ENCODE measurements around the gene SAMD3.

The SAMD3 gene

GRCh38 chr6:130229645-130230044 is 6.9 kb upstream of the SAMD3 start:
- Histone ChIP-seq H3K4me1 (ENCODE audit: insufficient read depth, low read length) (no peaks in the 10 kb centered on the region), H3K27me3 (ENCODE audit: insufficient read depth, low read length, poor library complexity) (peaks cover 2% of the 10 kb centered on the region), H3K9me3 (ENCODE audit: insufficient read depth, low read length, severe bottlenecking) (no peaks in the 10 kb centered on the region), H3K9ac (ENCODE audit: low read depth, low read length) (no peak overlapping the region), H2AFZ (ENCODE audit: low read depth, low read length) (no peak overlapping the region), H3K79me2 (ENCODE audit: insufficient read depth, low read length) (no peaks in the 10 kb centered on the region), H3K36me3 (ENCODE audit: insufficient read depth, low read length) (no peaks in the 10 kb centered on the region), H3K27ac (ENCODE audit: low read length) (no peak overlapping the region), H3K4me2 (ENCODE audit: insufficient read depth, low read length) (no peak overlapping the region), H4K20me1 (ENCODE audit: insufficient read depth, low read length) (no peaks in the 10 kb centered on the region), H3K4me3 (ENCODE audit: low read depth in 1 of 2, low read length in 2 of 2) (no peak overlapping the region)
- DNase-seq = no peak
- no peak for ATAC-seq (ENCODE audit: insufficient read depth, low read depth)
- TF ChIP-seq CTCF (IDR thresholded peaks at IDR 0.05; ENCODE audit: borderline replicate concordance, extremely low read depth, low read length, poor library complexity, severe bottlenecking) (no peak), EZH2 (IDR thresholded peaks at IDR 0.05; ENCODE audit: borderline replicate concordance, low read depth, low read length, severe bottlenecking) (no peak)

- Histone ChIP-seq H3K27me3 (ENCODE audit: insufficient read depth, low read length, poor library complexity) (no peaks in the 10 kb centered on the region), H3K4me1 (ENCODE audit: insufficient read depth, low read length) (no peaks in the 10 kb centered on the region), H3K9ac (ENCODE audit: low read depth, low read length) (no peak overlapping the region), H3K79me2 (ENCODE audit: insufficient read depth, low read length) (no peaks in the 10 kb centered on the region), H3K36me3 (ENCODE audit: insufficient read depth, low read length) (no peaks in the 10 kb centered on the region), H3K27ac (ENCODE audit: low read length) (no peak overlapping the region), H2AFZ (ENCODE audit: low read depth, low read length) (no peak overlapping the region), H3K4me2 (ENCODE audit: insufficient read depth, low read length) (no peak overlapping the region), H3K9me3 (ENCODE audit: insufficient read depth, low read length, severe bottlenecking) (no peaks in the 10 kb centered on the region), H4K20me1 (ENCODE audit: insufficient read depth, low read length) (no peaks in the 10 kb centered on the region), H3K4me3 (ENCODE audit: low read depth in 1 of 2, low read length in 2 of 2) (no peak overlapping the region)
- no peak for DNase-seq
- no peak for TF ChIP-seq CTCF (IDR thresholded peaks at IDR 0.05; ENCODE audit: borderline replicate concordance, extremely low read depth, low read length, poor library complexity, severe bottlenecking)
- TF ChIP-seq EZH2 (IDR thresholded peaks at IDR 0.05; ENCODE audit: borderline replicate concordance, low read depth, low read length, severe bottlenecking) = no peak
- 0 out of 3 replicates have a peak, but pooled peaks have one; percentile 14 for ATAC-seq (ENCODE audit: insufficient read depth, low read depth)
These were observed 757 bp upstream of the SAMD3 start for GRCh38 chr6:130223508-130223907.

GRCh38 chr6:130218134-130218533 is 4.6 kb downstream of the SAMD3 start:
- Histone ChIP-seq H3K27me3 (ENCODE audit: insufficient read depth, low read length, poor library complexity) (no peaks in the 10 kb centered on the region), H3K79me2 (ENCODE audit: insufficient read depth, low read length) (no peaks in the 10 kb centered on the region), H4K20me1 (ENCODE audit: insufficient read depth, low read length) (no peaks in the 10 kb centered on the region), H2AFZ (ENCODE audit: low read depth, low read length) (no peak overlapping the region), H3K9ac (ENCODE audit: low read depth, low read length) (no peak overlapping the region), H3K4me1 (ENCODE audit: insufficient read depth, low read length) (0 out of 2 replicates have a peak, but pooled peaks cover 4% of the 10 kb centered on the region), H3K4me3 (ENCODE audit: low read depth in 1 of 2, low read length in 2 of 2) (no peak overlapping the region), H3K36me3 (ENCODE audit: insufficient read depth, low read length) (no peaks in the 10 kb centered on the region), H3K9me3 (ENCODE audit: insufficient read depth, low read length, severe bottlenecking) (no peaks in the 10 kb centered on the region), H3K27ac (ENCODE audit: low read length) (no peak overlapping the region), H3K4me2 (ENCODE audit: insufficient read depth, low read length) (no peak overlapping the region)
- TF ChIP-seq CTCF (IDR thresholded peaks at IDR 0.05; ENCODE audit: borderline replicate concordance, extremely low read depth, low read length, poor library complexity, severe bottlenecking) (no peak), EZH2 (IDR thresholded peaks at IDR 0.05; ENCODE audit: borderline replicate concordance, low read depth, low read length, severe bottlenecking) (no peak)
- DNase-seq = no peak
- ATAC-seq (ENCODE audit: insufficient read depth, low read depth) = no peak

GRCh38 chr6:130216620-130217019 is 6.1 kb downstream of the SAMD3 start:
- H3K9me3 ChIP-seq (ENCODE audit: insufficient read depth, low read length, severe bottlenecking) = no peaks in the 10 kb centered on the region

More at GRCh38 chr6:130216620-130217019, 6.1 kb downstream of the SAMD3 start:
- Histone ChIP-seq H3K36me3 (ENCODE audit: insufficient read depth, low read length) (no peaks in the 10 kb centered on the region), H3K4me3 (ENCODE audit: low read depth in 1 of 2, low read length in 2 of 2) (no peak overlapping the region), H3K79me2 (ENCODE audit: insufficient read depth, low read length) (no peaks in the 10 kb centered on the region), H3K4me2 (ENCODE audit: insufficient read depth, low read length) (no peak overlapping the region), H3K27ac (ENCODE audit: low read length) (no peak overlapping the region), H3K27me3 (ENCODE audit: insufficient read depth, low read length, poor library complexity) (no peaks in the 10 kb centered on the region), H3K9ac (ENCODE audit: low read depth, low read length) (no peak overlapping the region), H3K4me1 (ENCODE audit: insufficient read depth, low read length) (0 out of 2 replicates have a peak, but pooled peaks cover 4% of the 10 kb centered on the region), H4K20me1 (ENCODE audit: insufficient read depth, low read length) (no peaks in the 10 kb centered on the region), H2AFZ (ENCODE audit: low read depth, low read length) (no peak overlapping the region)
- ATAC-seq (ENCODE audit: insufficient read depth, low read depth) (no peak), DNase-seq (no peak)
- TF ChIP-seq CTCF (IDR thresholded peaks at IDR 0.05; ENCODE audit: borderline replicate concordance, extremely low read depth, low read length, poor library complexity, severe bottlenecking) (no peak), EZH2 (IDR thresholded peaks at IDR 0.05; ENCODE audit: borderline replicate concordance, low read depth, low read length, severe bottlenecking) (no peak)

Measured in DND-41 (cell line).